Epidermal melanocyte (primary cell): ENCODE results near the gene OR7G3.

Experiments used
- DNase-seq: peaks from one replicate; pipeline ENCODE4 v3.0.0; 2011; ENCODE audit warnings: low spot score; ENCODE audit not compliant: insufficient read length

Gene OR7G3

GRCh38 chr19:9109959-9110358 is 16.8 kb downstream of the OR7G3 start:
- no peak for DNase-seq

DNA sequence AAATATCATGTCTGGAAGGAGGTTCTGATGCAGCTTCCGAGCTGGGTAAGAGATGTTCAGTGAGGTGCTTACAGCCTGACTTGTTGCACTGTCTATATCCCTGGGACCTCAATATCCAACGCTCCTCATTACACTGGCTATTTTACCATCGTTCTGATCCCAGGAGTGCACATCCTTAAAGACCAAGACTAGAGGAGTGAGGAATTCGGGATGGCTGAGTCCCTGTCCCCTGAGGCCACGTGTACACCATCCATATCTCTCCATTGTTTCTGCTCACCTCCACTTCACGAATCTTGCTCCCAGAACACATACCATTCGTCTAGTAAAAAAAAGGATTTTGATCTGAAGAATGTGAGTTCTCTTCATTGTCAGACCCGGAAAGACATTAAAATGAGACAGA is 19.4 kb downstream of the OR7G3 start, which contains the start of gene OR7G2:
Gene OR7G2 (minus strand): TSS at position 101 of the 400 bp plus-strand sequence. CDS start 4,232 bp downstream, outside the sequence.
- no peak for DNase-seq

DNA sequence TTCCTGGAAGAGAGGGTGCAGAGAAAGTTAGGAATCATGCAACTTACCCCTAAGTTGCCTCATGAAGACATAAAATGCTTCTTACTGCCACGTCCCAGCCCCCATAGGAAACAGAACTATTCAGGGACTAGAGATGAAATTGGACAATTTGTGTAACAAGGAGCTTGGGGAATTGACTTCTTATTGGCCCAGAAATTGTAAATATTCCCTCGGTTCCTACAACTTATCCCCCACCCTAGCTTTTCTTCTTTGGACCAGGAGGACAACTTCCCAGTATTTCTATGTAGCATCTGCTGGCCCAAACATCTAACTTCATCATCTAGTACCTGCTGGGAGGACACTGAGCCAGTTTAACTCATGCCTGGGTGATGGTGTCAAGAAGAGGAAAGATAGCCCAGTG is 40.0 kb downstream of the OR7G3 start, which contains the start of gene OR1M1:
Gene OR1M1 (plus strand): TSS at position 301 of the 400 bp plus-strand sequence. CDS start 6,184 bp downstream, outside the sequence.
- no peak for DNase-seq

GRCh38 chr19:9078651-9079050 is 48.1 kb downstream of the OR7G3 start:
- no peak for DNase-seq

DNA sequence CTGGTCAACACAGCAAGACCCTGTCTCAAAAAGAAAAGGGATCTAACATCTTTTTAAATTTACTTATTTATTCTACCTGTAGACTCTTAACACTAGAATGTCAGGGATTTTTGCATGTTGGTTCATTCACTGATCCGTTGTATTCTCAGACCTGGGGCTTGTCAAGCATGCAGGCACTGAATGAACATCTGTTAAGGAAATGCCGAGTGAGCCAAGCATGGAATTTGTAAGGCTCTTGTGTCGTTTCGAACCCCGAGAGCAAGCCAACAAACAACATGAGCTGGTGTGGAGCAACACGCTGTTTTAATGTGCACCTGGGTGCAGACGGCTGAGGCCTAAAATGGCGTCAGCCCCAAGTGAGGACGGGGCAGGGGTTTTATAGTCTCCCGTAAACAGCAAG is 49.8 kb downstream of the OR7G3 start:
- DNase-seq: no peak
